IMR-90 (cell line): ENCODE results near the gene PLEKHH2. TPM values are rescaled to one million over a fixed set of nuclear protein-coding genes. Genes with fewer than 3 reads are reported as not detected.

Experiments used
- ATAC-seq: fragments of 200-7000 bp; cut with Tn5 transposase; 2 replicates; pipeline ENCODE4 v1.9.1; 2020; ENCODE audit warnings: low read depth, mild to moderate bottlenecking, moderate library complexity
- BruUV-seq: library from RNA; stranded (reverse); fragments of 400-500 nt; replicated peaks from 2 replicates; lab custom pipeline; 2021; lab: Mats Ljungman, UMichigan
- CTCF ChIA-PET: fragments of 300-600 bp; formaldehyde crosslinking; extraction: SDS; loops from one replicate; lab custom pipeline; 2021; ENCODE audit warnings: antibody characterized with exemption; lab: Yijun Ruan, JAX
- POLR2A ChIA-PET: fragments of 300-600 bp; sonication (Branson Sonifier 250); formaldehyde crosslinking; loops from one replicate; lab custom pipeline; 2022; ENCODE audit warnings: antibody characterized with exemption; ENCODE audit not compliant: unreplicated experiment; lab: Charles Lee
- DNase-seq: peaks from one replicate; pipeline ENCODE4 v3.0.0; 2013
- H2AFZ ChIP-seq: replicated peaks from 2 replicates; pipeline ENCODE3; 2013; ENCODE audit warnings: low read length, mild to moderate bottlenecking; ENCODE audit not compliant: poor library complexity
- H2AK5ac ChIP-seq: 2 replicates; pipeline ENCODE4 v1.6.1; 2013; ENCODE audit warnings: low read depth, low read length, inconsistent platforms
- H2AK9ac ChIP-seq: replicated peaks from 2 replicates; pipeline ENCODE3; 2013; ENCODE audit warnings: mild to moderate bottlenecking, low read depth, low read length, moderate library complexity; ENCODE audit not compliant: poor library complexity
- H2BK120ac ChIP-seq: 2 replicates; pipeline ENCODE4 v1.6.1; 2013; ENCODE audit warnings: low read depth, low read length, inconsistent platforms
- H2BK15ac ChIP-seq: 3 replicates; pipeline ENCODE4 v1.6.1; 2013; ENCODE audit warnings: low read depth, low read length, inconsistent platforms
- H2BK20ac ChIP-seq: 2 replicates; pipeline ENCODE4 v1.6.1; 2013; ENCODE audit warnings: low read depth, mild to moderate bottlenecking, inconsistent platforms, low read length, moderate library complexity
- H2BK5ac ChIP-seq: 2 replicates; pipeline ENCODE4 v1.6.1; 2013; ENCODE audit warnings: mild to moderate bottlenecking, low read depth, low read length, inconsistent platforms; ENCODE audit not compliant: poor library complexity, severe bottlenecking
- H3K14ac ChIP-seq: replicated peaks from 2 replicates; pipeline ENCODE4 v1.6.1; 2013; ENCODE audit warnings: low read depth, low read length, inconsistent platforms
- H3K18ac ChIP-seq: 2 replicates; pipeline ENCODE4 v1.6.1; 2013; ENCODE audit warnings: low read depth, low read length, control low read depth
- H3K23ac ChIP-seq: 2 replicates; pipeline ENCODE4 v1.6.1; 2013; ENCODE audit warnings: low read depth, low read length, inconsistent platforms
- H3K27ac ChIP-seq: 2 replicates; pipeline ENCODE4 v1.5.1; 2013; ENCODE audit warnings: mild to moderate bottlenecking, control low read depth, low read length; ENCODE audit not compliant: insufficient read depth
- H3K27me3 ChIP-seq: 2 replicates; pipeline ENCODE4 v1.6.1; 2013; ENCODE audit warnings: low read length; ENCODE audit not compliant: control insufficient read depth, insufficient read depth
- H3K36me3 ChIP-seq: 2 replicates; pipeline ENCODE4 v1.6.1; 2013; ENCODE audit warnings: low read length, mixed read lengths; ENCODE audit not compliant: control insufficient read depth, insufficient read depth
- H3K4ac ChIP-seq: 2 replicates; pipeline ENCODE4 v1.6.1; 2013; ENCODE audit warnings: low read depth, low read length, inconsistent platforms
- H3K4me1 ChIP-seq: 2 replicates; pipeline ENCODE4 v1.6.1; 2013; ENCODE audit warnings: low read length, mixed read lengths; ENCODE audit not compliant: control insufficient read depth, insufficient read depth
- H3K4me2 ChIP-seq: 2 replicates; pipeline ENCODE4 v1.6.1; 2013; ENCODE audit warnings: low read depth, mild to moderate bottlenecking, control low read depth, low read length, moderate library complexity
- H3K4me3 ChIP-seq: 2 replicates; pipeline ENCODE4 v1.5.1; 2013; ENCODE audit warnings: low read depth, mild to moderate bottlenecking, control low read depth, low read length, moderate library complexity; ENCODE audit not compliant: insufficient read depth
- H3K56ac ChIP-seq: 2 replicates; pipeline ENCODE4 v1.6.1; 2013; ENCODE audit warnings: low read length, inconsistent platforms; ENCODE audit not compliant: insufficient read depth; ENCODE audit errors: extremely low read depth
- H3K79me1 ChIP-seq, 2 experiments: 2 replicates each; pipeline ENCODE4 v1.6.1; 2013; ENCODE audit warnings: low read length in 2 of 2, inconsistent platforms in 1 of 2, low read depth in 1 of 2
- H3K9ac ChIP-seq: 2 replicates; pipeline ENCODE4 v1.6.1; 2013; ENCODE audit warnings: low read depth, low read length, control low read depth
- H3K9me1 ChIP-seq: 2 replicates; pipeline ENCODE4 v1.6.1; 2013; ENCODE audit warnings: low read length, inconsistent platforms; ENCODE audit not compliant: insufficient read depth
- H3K9me3 ChIP-seq: 2 replicates; pipeline ENCODE4 v1.6.1; 2013; ENCODE audit warnings: low read length; ENCODE audit not compliant: control insufficient read depth, insufficient read depth
- H4K20me1 ChIP-seq: 2 replicates; pipeline ENCODE4 v1.6.1; 2013; ENCODE audit warnings: low read length, inconsistent platforms; ENCODE audit not compliant: insufficient read depth
- H4K5ac ChIP-seq: 2 replicates; pipeline ENCODE4 v1.6.1; 2013; ENCODE audit warnings: mild to moderate bottlenecking, low read depth, low read length, control low read depth
- H4K8ac ChIP-seq, 2 experiments: 2 replicates each; pipeline ENCODE4 v1.6.1; 2013; ENCODE audit warnings: low read depth in 2 of 2, low read length in 2 of 2, control low read depth in 1 of 2, inconsistent platforms in 1 of 2
- H4K91ac ChIP-seq: 2 replicates; pipeline ENCODE4 v1.6.1; 2013; ENCODE audit warnings: low read depth, low read length, inconsistent platforms; ENCODE audit not compliant: insufficient read depth
- BHLHE40 ChIP-seq: fragments of 150-350 bp; IDR thresholded peaks from 2 replicates; pipeline ENCODE4 v1.6.1; 2016; ENCODE audit warnings: mild to moderate bottlenecking, low read depth, low read length
- CEBPB ChIP-seq: IDR thresholded peaks from 2 replicates; pipeline ENCODE4 v1.6.1; 2012; ENCODE audit warnings: low read depth, low read length, improper control_type of control experiment
- CTCF ChIP-seq: conservative IDR thresholded peaks from 2 replicates; pipeline ENCODE4 v1.5.1; 2012; ENCODE audit warnings: mild to moderate bottlenecking, low read depth, low read length, improper control_type of control experiment
- ELK1 ChIP-seq: fragments of 150-350 bp; IDR thresholded peaks from 2 replicates; pipeline ENCODE4 v1.6.1; 2016; ENCODE audit warnings: low read depth, mild to moderate bottlenecking, low read length, moderate library complexity, borderline replicate concordance
- MXI1 ChIP-seq: IDR thresholded peaks from 2 replicates; pipeline ENCODE4 v1.6.1; 2012; ENCODE audit warnings: low read depth, mild to moderate bottlenecking, low read length, moderate library complexity, borderline replicate concordance
- SMC3 ChIP-seq: fragments of 150-350 bp; IDR thresholded peaks from 2 replicates; pipeline ENCODE4 v1.6.1; 2016; ENCODE audit warnings: low read depth, mild to moderate bottlenecking, antibody characterized with exemption, low read length, moderate library complexity
- USF2 ChIP-seq: fragments of 150-350 bp; IDR thresholded peaks from 2 replicates; pipeline ENCODE4 v1.6.1; 2017; ENCODE audit warnings: mild to moderate bottlenecking, antibody characterized with exemption, low read length, low read depth
- dilution Hi-C: fragments of 300-500 bp; cut with HindIII; formaldehyde crosslinking; loops from one replicate; pipeline ENCODE4 v1.14.3; 2018; ENCODE audit warnings: low sequenced_read_pairs; ENCODE audit not compliant: unreplicated experiment
- in situ Hi-C: fragments of 300-500 bp; cut with MboI; formaldehyde crosslinking; loops from 3 replicates; pipeline ENCODE4 v1.14.3; 2019; ENCODE audit warnings: low sequenced_read_pairs, inconsistent platforms, mixed read lengths
- intact Hi-C: fragments of 100-400 bp; cut with micrococcal nuclease; formaldehyde crosslinking; loops from 2 replicates; pipeline ENCODE4 v1.10.0; 2022
- polyA plus RNA-seq, 3 experiments: library from polyadenylated mRNA; depleted of rRNA; stranded (reverse); fragments of >200 nt; gene quantifications; 2 replicates each; pipeline ENCODE4 v1.2.3, GENCODE V29; 2012; ENCODE audit warnings: low replicate concordance in 1 of 3
- total RNA-seq: library from RNA; depleted of rRNA; stranded (reverse); fragments of >200 nt; gene quantifications from 2 replicates; pipeline ENCODE4 v1.2.3, GENCODE V29; 2012

Gene PLEKHH2
- total and polyA plus RNA-seq, 2 of the 4 experiments (the other 2 are of a cell fraction): 2.0 to 3.3 TPM

GRCh38 chr2:43701111-43701510, 64.1 kb downstream of the PLEKHH2 start:
- H2BK15ac ChIP-seq: no peak overlapping the region
- H3K9me3 ChIP-seq: no peaks in the 10 kb centered on the region
- ChIA-PET POLR2A (no interaction called here), CTCF (interaction anchor here (0.6 kb wide), 1 partner anchor 924 kb away, joined by 3 read pairs; no protein-coding TSS in a partner anchor)
- no peak overlapping the region for H2BK120ac ChIP-seq
- H3K27me3 ChIP-seq: no peaks in the 10 kb centered on the region
- in situ Hi-C loops (no loop called here), intact Hi-C loops (no loop called here), dilution Hi-C loops (no loop called here)
- TF ChIP-seq CTCF (no peak), CEBPB (no peak), ELK1 (no peak), USF2 (no peak), BHLHE40 (no peak), MXI1 (no peak), SMC3 (no peak)
- no peak overlapping the region for H3K4me2 ChIP-seq
- BruUV-seq: no TSS peak
- no peak overlapping the region for H2BK5ac ChIP-seq
- no peak overlapping the region for H3K23ac ChIP-seq
- no peak overlapping the region for H4K8ac ChIP-seq
- no peak overlapping the region for H3K27ac ChIP-seq
- no peaks in the 10 kb centered on the region for H3K4me1 ChIP-seq
- ATAC-seq (no peak), DNase-seq (no peak)
- H4K5ac ChIP-seq: no peak overlapping the region
- no peak overlapping the region for H2AFZ ChIP-seq
- no peak overlapping the region for H3K18ac ChIP-seq
- H3K9me1 ChIP-seq: no peaks in the 10 kb centered on the region
- no peak overlapping the region for H2AK5ac ChIP-seq
- H3K4ac ChIP-seq: no peak overlapping the region
- H3K36me3 ChIP-seq: peaks cover 3% of the 10 kb centered on the region; the same call in 1 of the 2 replicates
- H4K20me1 ChIP-seq: no peaks in the 10 kb centered on the region
- no peak overlapping the region for H2BK20ac ChIP-seq
- H4K91ac ChIP-seq: no peak overlapping the region
- H3K14ac ChIP-seq: no peak overlapping the region
- no peaks in the 10 kb centered on the region for H3K79me1 ChIP-seq
- H3K9ac ChIP-seq: no peak overlapping the region
- no peak overlapping the region for H3K4me3 ChIP-seq
- H2AK9ac ChIP-seq: no peak overlapping the region
- no peak overlapping the region for H3K56ac ChIP-seq
